GM10847 (cell line): ENCODE results near the gene DVL2.

Source experiments
- POLR2A ChIP-seq: IDR thresholded peaks from 2 replicates; pipeline ENCODE4 v1.6.1; 2011; ENCODE audit not compliant: insufficient read length; ENCODE audit errors: extremely low read depth

DVL2 gene

GRCh38 chr17:7261379-7262191, 27.3 kb upstream of the DVL2 start:
- TF ChIP-seq POLR2A = no peak

GRCh38 chr17:7260651-7261378, 26.5 kb upstream of the DVL2 start:
- TF ChIP-seq POLR2A = no peak

GRCh38 chr17:7260151-7260550, 25.8 kb upstream of the DVL2 start:
- no peak for TF ChIP-seq POLR2A

- TF ChIP-seq POLR2A = no peak
Measured at GRCh38 chr17:7259555-7259889, 25.2 kb upstream of the DVL2 start.

- TF ChIP-seq POLR2A = no peak
Measured at GRCh38 chr17:7258731-7259554, 24.6 kb upstream of the DVL2 start.

GRCh38 chr17:7256766-7257456, 22.6 kb upstream of the DVL2 start:
- no peak for TF ChIP-seq POLR2A

GRCh38 chr17:7254511-7254910, 20.2 kb upstream of the DVL2 start:
- no peak for TF ChIP-seq POLR2A

- no peak for TF ChIP-seq POLR2A
Measured at GRCh38 chr17:7253082-7253481, 18.8 kb upstream of the DVL2 start.

GRCh38 chr17:7252176-7253043, 18.1 kb upstream of the DVL2 start, which contains the start of gene ELP5:
TSS of gene ELP5 (plus strand) at chr17:7252215. CDS start at chr17:7252551, 336 bp downstream.
- TF ChIP-seq POLR2A = peak; percentile 88

GRCh38 chr17:7251661-7252175, 17.4 kb upstream of the DVL2 start, which contains the start of gene CTDNEP1:
TSS of gene CTDNEP1 (minus strand) at chr17:7251734. CDS start at chr17:7251296, 438 bp downstream.
- TF ChIP-seq POLR2A = no peak

GRCh38 chr17:7250695-7251627, 16.6 kb upstream of the DVL2 start:
- no peak for TF ChIP-seq POLR2A

GRCh38 chr17:7249830-7250229, 15.5 kb upstream of the DVL2 start:
- TF ChIP-seq POLR2A = no peak

- no peak for TF ChIP-seq POLR2A
Measured at GRCh38 chr17:7249214-7249613, 14.9 kb upstream of the DVL2 start.
